ENCODE measurements around the gene OTOG.

Gene OTOG, protein sequence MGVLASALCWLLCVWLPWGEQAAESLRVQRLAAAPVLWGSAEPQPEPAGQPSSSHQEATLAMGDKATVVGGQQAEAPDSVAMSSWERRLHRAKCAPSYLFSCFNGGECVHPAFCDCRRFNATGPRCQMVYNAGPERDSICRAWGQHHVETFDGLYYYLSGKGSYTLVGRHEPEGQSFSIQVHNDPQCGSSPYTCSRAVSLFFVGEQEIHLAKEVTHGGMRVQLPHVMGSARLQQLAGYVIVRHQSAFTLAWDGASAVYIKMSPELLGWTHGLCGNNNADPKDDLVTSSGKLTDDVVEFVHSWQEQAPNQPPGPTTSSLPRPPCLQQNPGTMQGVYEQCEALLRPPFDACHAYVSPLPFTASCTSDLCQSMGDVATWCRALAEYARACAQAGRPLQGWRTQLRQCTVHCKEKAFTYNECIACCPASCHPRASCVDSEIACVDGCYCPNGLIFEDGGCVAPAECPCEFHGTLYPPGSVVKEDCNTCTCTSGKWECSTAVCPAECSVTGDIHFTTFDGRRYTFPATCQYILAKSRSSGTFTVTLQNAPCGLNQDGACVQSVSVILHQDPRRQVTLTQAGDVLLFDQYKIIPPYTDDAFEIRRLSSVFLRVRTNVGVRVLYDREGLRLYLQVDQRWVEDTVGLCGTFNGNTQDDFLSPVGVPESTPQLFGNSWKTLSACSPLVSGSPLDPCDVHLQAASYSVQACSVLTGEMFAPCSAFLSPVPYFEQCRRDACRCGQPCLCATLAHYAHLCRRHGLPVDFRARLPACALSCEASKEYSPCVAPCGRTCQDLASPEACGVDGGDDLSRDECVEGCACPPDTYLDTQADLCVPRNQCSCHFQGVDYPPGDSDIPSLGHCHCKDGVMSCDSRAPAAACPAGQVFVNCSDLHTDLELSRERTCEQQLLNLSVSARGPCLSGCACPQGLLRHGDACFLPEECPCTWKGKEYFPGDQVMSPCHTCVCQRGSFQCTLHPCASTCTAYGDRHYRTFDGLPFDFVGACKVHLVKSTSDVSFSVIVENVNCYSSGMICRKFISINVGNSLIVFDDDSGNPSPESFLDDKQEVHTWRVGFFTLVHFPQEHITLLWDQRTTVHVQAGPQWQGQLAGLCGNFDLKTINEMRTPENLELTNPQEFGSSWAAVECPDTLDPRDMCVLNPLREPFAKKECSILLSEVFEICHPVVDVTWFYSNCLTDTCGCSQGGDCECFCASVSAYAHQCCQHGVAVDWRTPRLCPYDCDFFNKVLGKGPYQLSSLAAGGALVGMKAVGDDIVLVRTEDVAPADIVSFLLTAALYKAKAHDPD (N-terminal part only)

DNA sequence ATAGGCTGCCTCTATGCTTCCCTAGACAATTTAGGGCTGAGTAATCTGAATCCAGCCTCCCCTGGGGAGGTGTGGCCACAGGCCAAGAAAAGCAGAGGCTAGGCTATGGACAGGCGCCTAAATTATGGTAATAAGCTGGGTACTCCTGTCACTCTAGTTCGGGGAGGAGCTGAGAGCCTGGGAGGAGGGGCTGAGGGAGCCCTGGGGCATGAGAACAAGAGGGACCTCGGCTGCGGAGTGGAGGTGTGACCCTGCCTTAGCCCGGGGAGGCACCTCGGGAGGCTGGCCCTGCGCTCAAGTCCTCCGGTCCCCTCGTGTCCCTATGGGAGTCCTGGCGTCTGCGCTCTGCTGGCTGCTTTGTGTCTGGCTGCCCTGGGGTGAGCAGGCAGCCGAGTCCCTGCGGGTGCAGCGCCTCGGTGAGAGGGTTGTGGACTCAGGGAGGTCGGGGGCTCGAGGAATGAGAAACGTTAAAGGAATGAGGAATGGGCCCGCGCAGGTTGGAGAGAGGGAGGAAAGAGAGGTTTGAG lies at the start of gene OTOG:
Gene OTOG (plus strand): TSS at position 209 of the 527 bp plus-strand sequence. CDS start 114 bp downstream, at position 323.
- no peak for DNase-seq (ENCODE audit: low read depth)

DNA sequence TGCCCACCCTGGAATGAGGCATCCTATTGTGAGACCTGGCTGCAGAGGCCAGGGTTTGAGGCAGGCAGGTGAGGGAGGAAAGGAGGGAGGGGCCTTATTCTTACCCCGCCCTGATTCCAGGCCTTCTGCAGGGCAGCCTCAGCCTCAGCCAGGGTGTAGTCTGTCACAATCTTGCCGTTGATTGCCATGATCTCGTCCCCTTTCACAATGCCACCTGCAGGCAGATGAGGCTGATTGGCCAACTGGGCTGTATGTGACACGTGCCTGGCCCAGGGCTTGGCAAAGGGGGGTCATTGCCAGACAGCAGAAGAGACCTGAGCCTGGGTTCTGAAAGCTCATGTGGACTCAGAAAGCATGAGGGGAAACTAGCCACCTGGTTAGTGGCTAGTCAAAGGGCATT lies 49.0 kb upstream of the OTOG start:
- DNase-seq (ENCODE audit: low read depth): no peak

GRCh38 chr11:17498475-17498874 lies 48.6 kb upstream of the OTOG start:
- DNase-seq (ENCODE audit: low read depth): no peak

DNA sequence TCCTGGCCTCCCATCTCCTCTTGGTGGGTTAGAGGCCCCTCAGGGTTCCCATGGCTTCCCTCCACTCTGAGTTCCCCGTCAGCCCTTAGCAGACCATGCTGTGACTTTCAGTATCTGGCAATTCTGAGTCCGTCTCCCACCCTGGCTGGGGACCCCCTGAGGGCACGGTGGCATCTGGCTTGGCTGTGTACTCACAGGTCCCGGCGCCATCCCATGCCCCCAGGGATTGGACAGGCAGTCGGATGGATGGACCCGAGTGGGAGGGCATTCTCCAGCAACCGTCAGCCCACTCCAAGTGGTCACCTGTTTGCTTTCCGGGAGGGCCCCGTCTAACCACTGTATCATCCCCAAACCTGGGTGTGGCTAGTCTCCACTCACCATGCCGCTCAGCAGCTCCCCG lies 46.4 kb upstream of the OTOG start:
- DNase-seq (ENCODE audit: low read depth): no peak

- DNase-seq (ENCODE audit: low read depth): no peak
Observed at GRCh38 chr11:17502630-17503029, 44.4 kb upstream of the OTOG start.

GRCh38 chr11:17504330-17505107 lies 42.5 kb upstream of the OTOG start:
- DNase-seq (ENCODE audit: low read depth): no peak

DNA sequence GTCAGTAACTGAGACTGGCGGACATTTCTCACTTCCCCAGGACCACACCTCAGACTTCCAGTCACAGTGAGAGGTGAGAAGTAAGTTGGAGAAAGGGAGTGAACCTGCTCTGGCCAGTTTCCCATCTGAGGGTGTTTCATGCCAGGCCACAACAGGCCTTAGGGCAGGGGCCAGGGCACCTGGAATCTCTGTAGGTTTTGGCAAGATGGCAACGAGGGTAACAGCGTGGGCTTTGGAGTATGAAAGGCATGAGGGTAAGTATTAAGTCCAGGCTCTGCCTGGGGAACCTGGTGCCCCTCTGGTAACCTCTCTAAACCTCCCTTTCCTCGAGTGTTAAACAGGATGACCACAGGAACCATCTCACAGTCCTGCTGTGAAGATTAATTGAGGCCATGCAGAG lies 41.9 kb upstream of the OTOG start:
- no peak for DNase-seq (ENCODE audit: low read depth)

- DNase-seq (ENCODE audit: low read depth): no peak
Observed at GRCh38 chr11:17506314-17506713, 40.7 kb upstream of the OTOG start.

DNA sequence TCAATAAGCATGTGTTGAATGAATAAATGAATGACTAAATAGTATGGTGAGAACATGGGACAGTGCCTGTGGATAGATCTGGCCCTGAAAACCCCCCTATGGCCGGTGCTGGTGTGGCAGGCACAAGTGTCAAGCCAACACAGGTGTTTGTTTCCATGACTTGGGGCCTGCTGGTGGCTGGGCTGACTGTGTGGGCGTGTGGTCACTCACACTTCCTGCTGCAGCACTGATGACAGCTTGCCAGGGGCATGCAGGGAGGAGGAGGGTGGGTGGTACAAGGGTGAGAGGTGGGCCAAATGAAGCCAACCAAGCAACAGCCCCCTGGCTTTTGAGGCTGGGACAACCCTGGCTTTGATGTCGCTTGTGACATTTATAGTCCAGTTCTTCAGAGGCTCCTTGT lies 40.1 kb upstream of the OTOG start:
- no peak for DNase-seq (ENCODE audit: low read depth)

GRCh38 chr11:17507773-17508172 lies 39.3 kb upstream of the OTOG start:
- DNase-seq (ENCODE audit: low read depth): no peak

GRCh38 chr11:17508306-17508705 lies 38.8 kb upstream of the OTOG start:
- DNase-seq (ENCODE audit: low read depth): no peak

- DNase-seq (ENCODE audit: low read depth): no peak
Observed at GRCh38 chr11:17508791-17509190, 38.3 kb upstream of the OTOG start.

DNA sequence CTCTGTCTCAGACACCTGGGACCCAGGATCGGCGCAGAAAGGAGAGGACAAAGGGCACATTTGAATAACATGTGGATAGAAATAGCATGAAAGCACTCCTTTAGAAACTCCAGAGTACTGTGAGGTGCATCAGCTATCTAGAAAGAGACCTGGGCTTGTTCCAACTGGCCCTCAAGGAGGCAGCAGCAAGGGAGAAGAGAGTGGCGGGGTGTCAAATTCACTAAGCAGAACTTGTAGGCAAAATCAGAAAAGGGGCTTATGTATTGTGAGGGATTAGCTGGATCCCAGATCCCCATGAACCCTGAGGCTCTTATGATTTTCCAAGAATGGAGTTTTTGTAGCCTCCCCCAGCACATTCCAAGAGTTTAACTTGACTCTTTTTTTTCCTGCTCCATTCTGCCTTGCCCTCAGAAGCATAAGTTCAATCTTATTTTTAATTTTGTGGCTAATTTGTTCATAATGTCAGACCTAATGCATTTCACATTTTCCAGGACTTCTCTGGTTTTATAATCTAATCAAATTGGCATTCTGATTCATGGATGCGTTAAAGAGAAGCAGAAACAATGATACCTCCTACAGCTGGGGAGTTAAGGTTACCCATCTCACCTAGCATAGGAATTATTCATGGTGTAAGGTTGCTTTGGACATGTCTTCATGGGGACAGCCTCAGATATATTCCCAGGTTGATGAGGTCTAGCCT lies 36.4 kb upstream of the OTOG start:
- no peak for DNase-seq (ENCODE audit: low read depth)

DNA sequence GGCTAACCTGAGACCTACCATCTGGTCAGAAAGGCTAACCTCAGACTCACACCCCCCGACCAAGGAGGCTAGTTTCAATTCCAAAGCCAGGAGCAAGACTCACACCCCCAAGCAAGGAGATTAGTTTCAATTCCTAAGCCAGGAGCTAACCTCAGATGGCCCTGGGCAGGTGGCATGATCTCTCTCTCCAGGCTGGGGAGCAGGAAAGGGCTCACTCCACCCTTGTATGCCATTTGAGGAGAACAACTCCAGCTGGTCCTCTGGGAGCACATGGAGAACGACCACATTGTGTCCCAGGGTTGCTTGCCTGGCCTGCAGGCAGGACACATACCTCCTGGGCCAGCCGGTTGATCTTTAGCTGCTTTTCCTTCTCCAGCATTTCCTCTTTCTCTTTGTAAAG lies 35.5 kb upstream of the OTOG start:
- DNase-seq (ENCODE audit: low read depth): no peak

DNA sequence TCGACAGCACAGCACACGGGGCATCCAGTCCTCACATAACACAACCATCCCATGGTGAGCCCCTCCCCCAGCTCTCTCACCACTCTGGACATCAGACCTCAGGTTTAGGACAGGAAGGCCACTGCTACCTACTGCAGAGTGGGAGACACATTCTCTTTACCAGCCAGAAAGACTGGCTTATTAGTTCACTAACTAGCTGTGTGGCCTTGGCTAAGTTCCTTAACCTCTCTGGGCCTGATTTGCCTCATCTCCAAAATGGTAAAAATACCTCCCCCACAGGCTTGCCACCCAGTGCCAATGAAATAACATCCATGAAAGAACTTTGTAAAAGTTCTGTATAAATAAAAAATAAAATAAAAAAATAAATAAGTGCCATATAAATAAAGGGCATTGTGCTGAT lies 35.0 kb upstream of the OTOG start:
- DNase-seq (ENCODE audit: low read depth): no peak

GRCh38 chr11:17513853-17514252 lies 33.2 kb upstream of the OTOG start:
- no peak for DNase-seq (ENCODE audit: low read depth)

DNA sequence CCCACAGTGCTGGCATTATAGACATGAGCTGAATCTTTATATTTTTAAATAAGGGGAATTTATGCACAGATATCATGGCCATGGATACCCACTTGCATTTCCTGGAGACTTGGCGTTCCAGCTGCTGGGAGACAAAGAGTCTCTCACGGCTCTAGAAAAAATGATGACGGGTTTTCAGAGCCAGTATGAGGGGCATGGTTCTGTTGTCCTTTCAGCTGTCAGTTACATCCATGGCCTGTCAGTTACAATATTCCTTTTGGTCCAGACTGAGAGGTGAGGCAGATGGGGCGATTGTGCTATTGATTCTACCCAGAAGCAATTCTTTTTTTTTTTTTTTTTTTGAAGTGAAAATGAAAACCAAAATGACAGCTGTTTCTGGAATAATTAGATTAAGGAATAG lies 32.6 kb upstream of the OTOG start:
- DNase-seq (ENCODE audit: low read depth): no peak

- DNase-seq (ENCODE audit: low read depth): no peak
Observed at GRCh38 chr11:17515443-17516176, 31.4 kb upstream of the OTOG start.

GRCh38 chr11:17516551-17517150 lies 30.4 kb upstream of the OTOG start:
- DNase-seq (ENCODE audit: low read depth): no peak

GRCh38 chr11:17517186-17517585 lies 29.9 kb upstream of the OTOG start:
- no peak for DNase-seq (ENCODE audit: low read depth)
